ENCODE measurements around the gene VAV3. TPM values are rescaled to one million over a fixed set of nuclear protein-coding genes. Genes with fewer than 3 reads are reported as not detected.
"Not testable (repeated sequence)": the region's sequence is repeated elsewhere in the genome, so short reads cannot be mapped to it uniquely, and the experiment has no call there.

Gene VAV3
- total RNA-seq, 2 experiments from 2014 or later = 3.9 to 4.6 TPM

GRCh38 chr1:107659961-107660360 is 305.0 kb downstream of the VAV3 start:
- no peak for DNase-seq
- H3K27ac Mint-ChIP-seq = no peak overlapping the region
- H3K4me1 Mint-ChIP-seq = no peaks in the 10 kb centered on the region
- H3K4me3 Mint-ChIP-seq = no peak overlapping the region
- H3K27me3 Mint-ChIP-seq = no peaks in the 10 kb centered on the region
- H3K36me3 Mint-ChIP-seq = no peaks in the 10 kb centered on the region
- H3K9me3 Mint-ChIP-seq = no peaks in the 10 kb centered on the region

GRCh38 chr1:107657356-107657755 is 307.6 kb downstream of the VAV3 start:
- DNase-seq = no peak
- no peak overlapping the region for H3K27ac Mint-ChIP-seq
- H3K4me1 Mint-ChIP-seq = peaks cover 4% of the 10 kb centered on the region
- no peaks in the 10 kb centered on the region for H3K36me3 Mint-ChIP-seq
- H3K9me3 Mint-ChIP-seq = no peaks in the 10 kb centered on the region
- no peaks in the 10 kb centered on the region for H3K27me3 Mint-ChIP-seq
- H3K4me3 Mint-ChIP-seq = no peak overlapping the region

DNA sequence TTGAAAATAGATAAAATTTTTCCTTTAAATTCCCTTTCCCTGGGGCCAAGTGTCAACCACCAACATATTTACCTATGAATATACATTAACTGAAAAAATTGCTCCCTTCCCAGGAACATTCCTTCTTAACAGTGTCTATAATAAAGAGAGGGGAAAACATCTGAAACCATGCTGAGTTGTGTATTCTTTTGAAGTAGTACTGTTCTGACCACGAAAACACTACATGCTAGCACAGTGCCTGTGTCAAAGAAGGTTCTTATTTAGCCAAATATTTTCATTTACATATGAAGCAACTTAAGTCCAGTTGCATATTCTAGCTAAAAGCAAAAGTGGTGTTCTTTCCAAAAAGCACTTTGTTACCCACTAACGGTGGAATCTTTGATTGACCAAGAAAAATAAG is 311.2 kb downstream of the VAV3 start:
- Mint-ChIP-seq H3K27me3 (no peaks in the 10 kb centered on the region), H3K36me3 (no peaks in the 10 kb centered on the region), H3K4me3 (no peak overlapping the region), H3K4me1 (peaks cover 4% of the 10 kb centered on the region), H3K27ac (no peak overlapping the region), H3K9me3 (no peaks in the 10 kb centered on the region)
- no peak for DNase-seq

DNA sequence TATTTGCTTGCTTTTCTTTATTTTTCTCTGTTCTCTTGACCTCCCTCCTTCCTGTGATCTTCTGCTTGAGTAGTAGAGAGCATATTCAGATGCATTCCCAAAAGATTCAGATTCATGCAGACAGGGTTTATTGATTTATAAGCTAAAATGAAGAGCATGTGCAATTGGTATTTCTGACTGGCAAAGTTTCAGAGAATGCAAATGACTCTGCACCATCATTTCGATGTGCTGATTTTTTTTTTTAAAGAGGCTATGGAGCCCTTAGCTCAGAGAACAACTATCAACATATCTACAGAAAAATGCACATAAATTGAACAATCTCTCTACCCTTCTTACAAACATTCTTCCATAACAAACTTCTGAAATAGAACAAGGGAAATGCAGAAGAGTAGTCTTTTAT is 312.0 kb downstream of the VAV3 start:
- DNase-seq = no peak
- H3K4me3 Mint-ChIP-seq = no peak overlapping the region
- peaks cover 4% of the 10 kb centered on the region for H3K4me1 Mint-ChIP-seq
- no peaks in the 10 kb centered on the region for H3K9me3 Mint-ChIP-seq
- H3K27me3 Mint-ChIP-seq = no peaks in the 10 kb centered on the region
- no peak overlapping the region for H3K27ac Mint-ChIP-seq
- H3K36me3 Mint-ChIP-seq = no peaks in the 10 kb centered on the region

DNA sequence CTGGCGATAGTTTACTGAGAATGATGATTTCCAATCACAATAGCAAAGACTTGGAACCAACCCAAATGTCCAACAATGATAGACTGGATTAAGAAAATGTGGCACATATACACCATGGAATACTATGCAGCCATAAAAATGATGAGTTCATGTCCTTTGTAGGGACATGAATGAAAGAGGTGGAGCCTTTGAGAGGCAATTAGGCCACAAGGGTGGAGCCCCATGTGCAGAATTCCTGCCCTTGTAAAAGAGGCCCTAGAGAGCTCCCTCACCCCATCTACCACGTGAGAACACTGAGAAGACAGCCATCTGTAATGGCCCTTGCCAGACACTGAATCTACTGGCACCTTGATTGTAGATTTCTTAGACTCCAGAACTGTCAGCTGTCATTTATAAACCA is 314.2 kb downstream of the VAV3 start:
- H3K27me3 Mint-ChIP-seq, H3K4me3 Mint-ChIP-seq: not testable (repeated sequence)

GRCh38 chr1:107649023-107649422 is 316.0 kb downstream of the VAV3 start:
- Mint-ChIP-seq H3K36me3 (no peaks in the 10 kb centered on the region), H3K27me3 (no peaks in the 10 kb centered on the region), H3K9me3 (no peaks in the 10 kb centered on the region), H3K27ac (no peak overlapping the region), H3K4me1 (peaks cover 4% of the 10 kb centered on the region), H3K4me3 (no peak overlapping the region)
- DNase-seq = no peak

More for the DNA sequence above, 314.2 kb downstream of the VAV3 start:
- H3K27ac Mint-ChIP-seq, DNase-seq, H3K36me3 Mint-ChIP-seq, H3K4me1 Mint-ChIP-seq, H3K9me3 Mint-ChIP-seq: not testable (repeated sequence)

DNA sequence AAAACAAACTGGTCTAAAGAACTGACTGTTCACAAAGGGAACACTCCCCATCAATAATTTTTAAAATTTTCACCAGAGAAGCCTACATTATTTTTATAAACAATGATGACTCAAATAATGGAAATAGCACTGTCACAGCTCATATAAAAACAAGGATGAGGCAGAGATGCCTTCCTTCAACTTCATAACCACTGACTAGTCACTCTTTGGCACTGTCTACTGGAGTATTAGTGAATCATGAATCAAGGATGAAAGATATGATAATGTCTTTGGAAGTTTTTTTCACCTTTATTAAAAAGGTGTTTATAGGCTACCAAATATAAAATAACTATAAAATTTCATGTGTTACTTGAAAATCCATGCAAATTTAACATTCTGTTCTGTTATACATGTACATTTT is 316.9 kb downstream of the VAV3 start:
- H3K27ac Mint-ChIP-seq = no peak overlapping the region
- H3K4me1 Mint-ChIP-seq = no peaks in the 10 kb centered on the region
- H3K36me3 Mint-ChIP-seq = no peaks in the 10 kb centered on the region
- no peaks in the 10 kb centered on the region for H3K9me3 Mint-ChIP-seq
- DNase-seq = no peak
- H3K27me3 Mint-ChIP-seq = no peaks in the 10 kb centered on the region
- H3K4me3 Mint-ChIP-seq = no peak overlapping the region

DNA sequence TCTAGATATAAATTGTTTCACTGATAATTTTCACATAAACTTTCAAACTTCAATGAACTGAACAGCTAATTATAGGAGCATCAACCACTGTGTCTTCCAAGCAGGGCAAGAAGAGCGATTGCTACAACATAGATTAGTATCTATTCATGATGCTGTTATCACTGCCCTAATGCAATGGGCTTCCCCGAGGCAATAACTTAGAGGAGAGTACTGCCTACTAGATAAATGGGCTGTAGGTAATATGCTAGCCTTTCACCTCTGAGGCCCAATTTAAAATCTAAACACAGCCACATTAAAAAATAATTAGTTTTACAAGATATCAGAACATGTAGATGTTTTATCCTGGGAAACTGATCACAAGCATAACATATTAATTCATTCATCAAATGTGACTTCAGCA is 318.0 kb downstream of the VAV3 start:
- no peak overlapping the region for H3K27ac Mint-ChIP-seq
- no peak overlapping the region for H3K4me3 Mint-ChIP-seq
- no peaks in the 10 kb centered on the region for H3K36me3 Mint-ChIP-seq
- no peaks in the 10 kb centered on the region for H3K27me3 Mint-ChIP-seq
- H3K9me3 Mint-ChIP-seq = no peaks in the 10 kb centered on the region
- H3K4me1 Mint-ChIP-seq = no peaks in the 10 kb centered on the region
- DNase-seq = no peak

GRCh38 chr1:107643766-107644165 is 321.2 kb downstream of the VAV3 start:
- Mint-ChIP-seq H3K4me3 (no peak overlapping the region), H3K36me3 (peaks cover 7% of the 10 kb centered on the region), H3K4me1 (no peaks in the 10 kb centered on the region), H3K27me3 (no peaks in the 10 kb centered on the region), H3K27ac (no peak overlapping the region), H3K9me3 (no peaks in the 10 kb centered on the region)
- DNase-seq = no peak

DNA sequence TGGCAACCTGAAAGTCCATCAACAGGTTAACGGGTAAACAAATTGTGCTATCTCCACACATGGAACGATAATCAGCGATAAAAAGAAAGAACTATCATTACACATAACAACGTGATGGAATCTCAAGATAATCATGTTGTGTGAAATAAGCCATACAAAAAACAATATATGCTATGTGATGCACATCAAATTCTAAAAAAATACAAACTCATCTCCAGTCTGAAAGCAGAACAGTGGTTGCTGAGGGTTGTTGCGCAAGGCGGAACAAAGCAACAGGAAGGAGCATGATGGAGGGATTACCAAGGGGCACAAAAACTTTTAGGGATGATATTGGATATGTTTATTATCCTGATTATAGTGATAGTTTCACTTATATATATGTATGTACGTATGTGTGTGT is 324.8 kb downstream of the VAV3 start:
- Mint-ChIP-seq H3K4me1 (no peaks in the 10 kb centered on the region), H3K36me3 (peaks cover 7% of the 10 kb centered on the region), H3K9me3 (no peaks in the 10 kb centered on the region), H3K27ac (no peak overlapping the region), H3K27me3 (no peaks in the 10 kb centered on the region), H3K4me3 (no peak overlapping the region)
- no peak for DNase-seq

- H3K27ac Mint-ChIP-seq = no peak overlapping the region
- no peaks in the 10 kb centered on the region for H3K9me3 Mint-ChIP-seq
- no peaks in the 10 kb centered on the region for H3K4me1 Mint-ChIP-seq
- no peak for DNase-seq
- peaks cover 12% of the 10 kb centered on the region for H3K36me3 Mint-ChIP-seq
- H3K27me3 Mint-ChIP-seq = no peaks in the 10 kb centered on the region
- H3K4me3 Mint-ChIP-seq = no peak overlapping the region
Observed at GRCh38 chr1:107637101-107637500, 327.9 kb downstream of the VAV3 start.

DNA sequence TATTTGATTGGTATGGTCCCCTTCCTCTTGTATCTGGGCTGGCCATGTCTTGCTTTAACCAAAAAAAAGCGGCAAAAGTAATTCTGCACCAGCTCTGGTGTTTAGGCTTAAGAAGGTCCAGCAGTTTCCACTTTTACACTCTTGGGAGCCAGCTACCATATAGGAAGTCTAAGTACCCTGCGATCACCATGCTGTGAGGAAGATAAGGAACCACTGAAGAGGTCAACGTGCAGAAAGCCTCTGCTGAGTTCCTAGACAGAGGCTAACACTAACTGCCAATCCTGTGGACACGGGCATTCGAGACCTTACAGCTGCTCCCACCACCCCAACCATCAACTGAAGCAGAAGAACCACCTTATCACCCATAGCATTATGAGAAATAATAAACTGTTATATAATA is 331.4 kb downstream of the VAV3 start:
- H3K4me1 Mint-ChIP-seq = no peaks in the 10 kb centered on the region
- H3K27ac Mint-ChIP-seq = no peak overlapping the region
- DNase-seq = no peak
- H3K27me3 Mint-ChIP-seq = no peaks in the 10 kb centered on the region
- no peaks in the 10 kb centered on the region for H3K9me3 Mint-ChIP-seq
- no peak overlapping the region for H3K4me3 Mint-ChIP-seq
- H3K36me3 Mint-ChIP-seq = peaks cover 14% of the 10 kb centered on the region

GRCh38 chr1:107626073-107626796 is 338.7 kb downstream of the VAV3 start:
- no peak for DNase-seq
- Mint-ChIP-seq H3K9me3 (no peaks in the 10 kb centered on the region), H3K36me3 (peaks cover 25% of the 10 kb centered on the region), H3K27me3 (no peaks in the 10 kb centered on the region), H3K27ac (no peak overlapping the region), H3K4me3 (no peak overlapping the region), H3K4me1 (peaks cover 34% of the 10 kb centered on the region)

GRCh38 chr1:107625405-107626029 is 339.5 kb downstream of the VAV3 start:
- Mint-ChIP-seq H3K27me3 (no peaks in the 10 kb centered on the region), H3K36me3 (peaks cover 22% of the 10 kb centered on the region), H3K9me3 (no peaks in the 10 kb centered on the region), H3K27ac (no peak overlapping the region), H3K4me1 (peaks cover 39% of the 10 kb centered on the region), H3K4me3 (no peak overlapping the region)
- no peak for DNase-seq

DNA sequence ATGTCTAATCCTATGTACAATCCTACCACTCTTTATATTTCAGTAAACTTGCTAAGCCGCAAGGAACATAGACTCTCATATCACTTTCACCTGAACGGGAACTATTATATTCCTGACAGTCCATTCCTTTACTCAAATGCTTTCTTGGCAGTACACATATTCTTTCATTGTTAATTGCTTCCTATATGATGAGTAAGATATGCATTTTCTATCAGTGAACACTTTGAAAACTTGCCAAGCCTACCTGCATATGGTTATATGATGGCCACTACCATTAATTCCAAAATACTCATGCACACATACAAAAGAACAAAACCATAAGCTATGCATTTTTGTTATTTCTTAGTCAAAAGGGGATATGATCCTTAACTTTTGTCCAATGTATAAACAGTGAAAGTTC is 341.5 kb downstream of the VAV3 start:
- H3K27ac Mint-ChIP-seq = peak overlapping the region; percentile 38
- no peaks in the 10 kb centered on the region for H3K27me3 Mint-ChIP-seq
- DNase-seq = no peak
- peaks cover 19% of the 10 kb centered on the region for H3K36me3 Mint-ChIP-seq
- no peaks in the 10 kb centered on the region for H3K9me3 Mint-ChIP-seq
- no peak overlapping the region for H3K4me3 Mint-ChIP-seq
- peaks cover 41% of the 10 kb centered on the region for H3K4me1 Mint-ChIP-seq

DNA sequence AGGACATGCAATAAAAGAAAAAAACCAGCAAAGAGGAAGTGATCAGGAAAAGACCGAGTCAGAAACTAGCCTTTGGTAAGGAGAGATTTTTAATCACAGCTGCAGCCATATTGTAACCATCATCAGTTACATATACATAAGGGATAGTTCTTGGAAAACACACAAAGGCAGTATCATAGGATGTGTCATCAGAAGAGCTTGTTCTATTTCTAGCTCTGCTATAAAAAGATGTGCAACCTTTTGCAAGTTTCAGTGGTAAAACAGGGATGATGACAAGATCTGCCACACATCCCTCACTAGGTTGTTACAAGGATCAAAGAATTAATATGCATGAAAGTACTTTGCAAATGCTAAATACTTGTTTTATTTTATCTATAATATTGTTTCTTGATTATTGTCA is 342.0 kb downstream of the VAV3 start:
- Mint-ChIP-seq H3K27ac (peak overlapping the region; percentile 38), H3K4me3 (no peak overlapping the region), H3K9me3 (no peaks in the 10 kb centered on the region), H3K4me1 (peaks cover 39% of the 10 kb centered on the region), H3K36me3 (peaks cover 19% of the 10 kb centered on the region), H3K27me3 (no peaks in the 10 kb centered on the region)
- DNase-seq = no peak

Data from activated naive CD8-positive, alpha-beta T cell treated with anti-CD3 and anti-CD28 coated beads for 36 hours (primary cell).